H1 (cell line): ENCODE data around the gene HIPK3. TPM values are rescaled to one million over a fixed set of nuclear protein-coding genes. Genes with fewer than 3 reads are reported as not detected.

Experiments
- CTCF ChIA-PET: fragments of 300-600 bp; sonication (Branson Sonifier 250); formaldehyde crosslinking; loops from one replicate; lab custom pipeline; 2021; ENCODE audit not compliant: partially characterized antibody; lab: Charles Lee
- POLR2A ChIA-PET: fragments of 300-600 bp; sonication (Branson Sonifier 250); formaldehyde crosslinking; loops from one replicate; lab custom pipeline; 2021; ENCODE audit warnings: inconsistent platforms; ENCODE audit not compliant: partially characterized antibody; lab: Charles Lee
- DNase-seq, 2 experiments: peaks; one replicate each; pipeline versions ENCODE4 v3.0.0 to v3.0.0-alpha.2; 2010 to 2022; ENCODE audit warnings: low spot score in 2 of 2, low read depth in 1 of 2, mixed read lengths in 1 of 2
- FAIRE-seq: peaks from 2 replicates; lab custom pipeline; 2011; peaks lifted over from hg19 to GRCh38; lab: Jason Lieb, UNC
- H2AFZ ChIP-seq: 2 replicates; pipeline ENCODE4 v1.8.1; 2012; ENCODE audit warnings: low read length, inconsistent platforms
- H2AK5ac ChIP-seq: 2 replicates; pipeline ENCODE4 v1.6.1; 2013; ENCODE audit warnings: low read depth, low read length
- H2BK120ac ChIP-seq: replicated peaks from 2 replicates; pipeline ENCODE3; 2013; ENCODE audit warnings: low read depth, low read length, inconsistent platforms
- H2BK12ac ChIP-seq: 2 replicates; pipeline ENCODE4 v1.6.1; 2013; ENCODE audit warnings: low read depth, low read length
- H2BK15ac ChIP-seq: 2 replicates; pipeline ENCODE4 v1.6.1; 2013; ENCODE audit warnings: low read length
- H2BK20ac ChIP-seq: 2 replicates; pipeline ENCODE4 v1.6.1; 2013; ENCODE audit warnings: low read length
- H2BK5ac ChIP-seq: 2 replicates; pipeline ENCODE4 v1.6.1; 2013; ENCODE audit warnings: low read depth, low read length
- H3K14ac ChIP-seq: 2 replicates; pipeline ENCODE4 v1.6.1; 2013; ENCODE audit warnings: inconsistent platforms; ENCODE audit not compliant: insufficient read length
- H3K18ac ChIP-seq: 2 replicates; pipeline ENCODE4 v1.6.1; 2013; ENCODE audit warnings: low read length; ENCODE audit errors: extremely low read depth
- H3K23ac ChIP-seq: 2 replicates; pipeline ENCODE4 v1.6.1; 2013; ENCODE audit warnings: inconsistent platforms; ENCODE audit not compliant: insufficient read length
- H3K23me2 ChIP-seq: 2 replicates; pipeline ENCODE4 v1.6.1; 2013; ENCODE audit warnings: low read depth, low read length
- H3K27ac ChIP-seq: 2 replicates; pipeline ENCODE4 v1.6.1; 2011; ENCODE audit warnings: low read depth, low read length, inconsistent platforms
- H3K27me3 ChIP-seq, 4 experiments: replicated peaks in 1 of 4; 1 replicate in 1 of 4; 2 replicates in 3 of 4; pipeline versions ENCODE4 v1.6.1 to v1.8.1; 2011 to 2013; ENCODE audit warnings: low read length in 3 of 4, mild to moderate bottlenecking in 3 of 4, inconsistent platforms in 2 of 4, mixed read lengths in 2 of 4, moderate library complexity in 1 of 4; ENCODE audit not compliant: control insufficient read depth in 3 of 4, insufficient read depth in 3 of 4; ENCODE audit errors: extremely low read depth in 1 of 4
- H3K36me3 ChIP-seq, 4 experiments: 2 replicates each; pipeline versions ENCODE4 v1.6.1 to v1.8.1; 2011 to 2013; ENCODE audit warnings: mild to moderate bottlenecking in 4 of 4, low read length in 3 of 4, moderate library complexity in 2 of 4, control low read depth in 1 of 4, inconsistent platforms in 1 of 4; ENCODE audit not compliant: insufficient read depth in 4 of 4, control insufficient read depth in 2 of 4
- H3K4ac ChIP-seq: replicated peaks from 2 replicates; pipeline ENCODE3; 2013; ENCODE audit warnings: low read length, low read depth, mixed read lengths, inconsistent platforms; ENCODE audit not compliant: insufficient read length
- H3K4me1 ChIP-seq, 4 experiments: replicated peaks in 1 of 4; 1 replicate in 1 of 4; 2 replicates in 3 of 4; pipeline versions ENCODE4 v1.6.1 to v1.8.1; 2011 to 2013; ENCODE audit warnings: low read length in 3 of 4, inconsistent platforms in 2 of 4, mixed read lengths in 1 of 4; ENCODE audit not compliant: insufficient read depth in 4 of 4, control insufficient read depth in 3 of 4
- H3K4me2 ChIP-seq, 2 experiments: 2 replicates each; pipeline versions ENCODE4 v1.6.1 to v1.8.1; 2011 to 2013; ENCODE audit warnings: low read depth in 2 of 2, low read length in 2 of 2, control low read depth in 1 of 2, inconsistent platforms in 1 of 2, mild to moderate bottlenecking in 1 of 2; ENCODE audit not compliant: insufficient read depth in 1 of 2
- H3K4me3 ChIP-seq, 4 experiments: fragments of 200-600, 300-600 bp in 1 of 4; sonication (generic), shearing (Covaris generic), sonication (Bioruptor Twin) in 1 of 4; 2 replicates each; pipeline versions ENCODE4 v1.5.1 to v1.8.1; 2011 to 2016; ENCODE audit warnings: low read length in 4 of 4, low read depth in 3 of 4, control low read depth in 2 of 4, inconsistent platforms in 2 of 4, mild to moderate bottlenecking in 2 of 4, mixed read lengths in 1 of 4, moderate library complexity in 1 of 4; ENCODE audit not compliant: insufficient read depth in 2 of 4; ENCODE audit errors: extremely low read depth in 1 of 4
- H3K56ac ChIP-seq: replicated peaks from 2 replicates; pipeline ENCODE3; 2013; ENCODE audit warnings: low read depth, mild to moderate bottlenecking, mixed read lengths, low read length, inconsistent platforms; ENCODE audit not compliant: insufficient read length
- H3K79me1 ChIP-seq: 2 replicates; pipeline ENCODE4 v1.6.1; 2013; ENCODE audit warnings: low read depth, low read length, control low read depth
- H3K79me2 ChIP-seq, 2 experiments: 2 replicates each; pipeline versions ENCODE4 v1.6.1 to v1.8.1; 2012 to 2013; ENCODE audit warnings: low read length in 2 of 2, mild to moderate bottlenecking in 2 of 2, inconsistent platforms in 1 of 2; ENCODE audit not compliant: insufficient read depth in 2 of 2, control insufficient read depth in 1 of 2
- H3K9ac ChIP-seq, 4 experiments: replicated peaks in 1 of 4; 1 replicate in 1 of 4; 2 replicates in 3 of 4; pipeline versions ENCODE4 v1.6.1 to v1.8.1; 2011 to 2013; ENCODE audit warnings: low read depth in 3 of 4, low read length in 3 of 4, control low read depth in 2 of 4, mild to moderate bottlenecking in 2 of 4, moderate library complexity in 2 of 4, inconsistent platforms in 1 of 4; ENCODE audit errors: extremely low read depth in 1 of 4
- H3K9me3 ChIP-seq, 2 experiments: 2 replicates each; pipeline versions ENCODE4 v1.6.1 to v1.8.1; 2012 to 2013; ENCODE audit warnings: mild to moderate bottlenecking in 2 of 2, moderate library complexity in 2 of 2, control low read depth in 1 of 2, inconsistent platforms in 1 of 2, low read depth in 1 of 2, low read length in 1 of 2, mixed read lengths in 1 of 2; ENCODE audit not compliant: insufficient read depth in 2 of 2
- H4K20me1 ChIP-seq, 2 experiments: replicated peaks in 1 of 2; 2 replicates each; pipeline versions ENCODE3 to v1.8.1; 2011 to 2013; ENCODE audit warnings: inconsistent platforms in 2 of 2, low read length in 2 of 2, mild to moderate bottlenecking in 1 of 2; ENCODE audit not compliant: insufficient read depth in 2 of 2, control insufficient read depth in 1 of 2
- H4K5ac ChIP-seq: 2 replicates; pipeline ENCODE4 v1.6.1; 2013; ENCODE audit warnings: low read length, low read depth, mixed read lengths, inconsistent platforms; ENCODE audit not compliant: insufficient read length
- H4K8ac ChIP-seq: 2 replicates; pipeline ENCODE4 v1.8.0; 2013; ENCODE audit warnings: mild to moderate bottlenecking, moderate library complexity, low read length, inconsistent platforms; ENCODE audit not compliant: insufficient read depth; ENCODE audit errors: extremely low read depth
- H4K91ac ChIP-seq: replicated peaks from 2 replicates; pipeline ENCODE3; 2013; ENCODE audit warnings: low read length, mixed read lengths, inconsistent platforms; ENCODE audit not compliant: insufficient read length
- ASH2L ChIP-seq: fragments of 200-600, 300-600 bp; sonication (generic); IDR thresholded peaks from one replicate; pipeline ENCODE4 v1.7.1; 2017; ENCODE audit warnings: low read length
- CBX5 ChIP-seq: fragments of 300-800, 300-1000 bp; sonication (generic); IDR thresholded peaks from 2 replicates; pipeline ENCODE4 v1.7.1; 2016; ENCODE audit warnings: antibody characterized with exemption, low read length, low read depth
- CBX8 ChIP-seq: fragments of 300-800, 300-1000 bp; sonication (generic); IDR thresholded peaks from 2 replicates; pipeline ENCODE4 v1.7.1; 2016; ENCODE audit warnings: low read depth, low read length, borderline replicate concordance
- CTBP2 ChIP-seq: IDR thresholded peaks from 2 replicates; pipeline ENCODE4 v1.7.0; 2011; ENCODE audit warnings: borderline replicate concordance, mild to moderate bottlenecking, moderate library complexity, mixed read lengths, low read length; ENCODE audit not compliant: insufficient read depth, insufficient read length
- EGR1 ChIP-seq: IDR thresholded peaks from 2 replicates; pipeline ENCODE4 v1.6.1; 2011; ENCODE audit warnings: low read depth, low read length, borderline replicate concordance
- MAX ChIP-seq: IDR thresholded peaks from 2 replicates; pipeline ENCODE4 v1.6.1; 2012; ENCODE audit warnings: inconsistent platforms
- NANOG ChIP-seq: IDR thresholded peaks from 2 replicates; pipeline ENCODE4 v1.6.1; 2011; ENCODE audit warnings: low read length, low read depth, mild to moderate bottlenecking, inconsistent platforms; ENCODE audit not compliant: insufficient read depth, poor library complexity, severe bottlenecking
- RFX5 ChIP-seq: IDR thresholded peaks from 2 replicates; pipeline ENCODE4 v1.6.1; 2011; ENCODE audit warnings: low read depth, low read length, improper control_type of control experiment, borderline replicate concordance
- RNF2 ChIP-seq: fragments of 200-900, 300-1000 bp; sonication (generic); IDR thresholded peaks from 2 replicates; pipeline ENCODE4 v1.7.1; 2016; ENCODE audit warnings: borderline replicate concordance, low read depth, mild to moderate bottlenecking, antibody characterized with exemption, low read length; ENCODE audit not compliant: poor library complexity, severe bottlenecking; ENCODE audit errors: missing control alignments
- RXRA ChIP-seq: IDR thresholded peaks from 2 replicates; pipeline ENCODE4 v1.6.1; 2011; ENCODE audit warnings: low read depth, mild to moderate bottlenecking, low read length, moderate library complexity; ENCODE audit not compliant: insufficient read depth
- SIRT6 ChIP-seq: IDR thresholded peaks from one replicate; pipeline ENCODE4 v1.7.1; 2012; ENCODE audit warnings: low read length, inconsistent platforms
- SRF ChIP-seq: IDR thresholded peaks from 2 replicates; pipeline ENCODE4 v1.6.1; 2011; ENCODE audit warnings: mild to moderate bottlenecking, low read depth, low read length, moderate library complexity
- TBP ChIP-seq: IDR thresholded peaks from 2 replicates; pipeline ENCODE4 v1.6.1; 2011; ENCODE audit warnings: low read depth, low read length, improper control_type of control experiment
- WGBS, 2 experiments: shearing (Covaris generic) in 1 of 2; methylation state at CpG; one replicate each; pipeline versions ENCODE4 v1.1.6 to v1.1.7; 2013 to 2015; ENCODE audit warnings: low lambda C conversion rate in 2 of 2, mixed read lengths in 2 of 2, inconsistent platforms in 1 of 2, low coverage in 1 of 2, missing lambda C conversion rate in 1 of 2; ENCODE audit not compliant: insufficient replicate concordance in 2 of 2, insufficient coverage in 1 of 2, insufficient read length in 1 of 2; ENCODE audit errors: extremely low coverage in 1 of 2, missing lambda C conversion rate in 1 of 2; 5-methylcytosine and 5-hydroxymethylcytosine counted together
- polyA plus RNA-seq, 7 experiments: library from polyadenylated mRNA; depleted of rRNA in 3 of 7; stranded (reverse) in 5 of 7; unstranded in 2 of 7; fragments of >200 nt in 5 of 7; fragments of 200-250 nt in 2 of 7; gene quantifications; 1 replicate in 5 of 7; 2 replicates in 1 of 7; 4 replicates in 1 of 7; pipeline versions ENCODE4 v1.2.1 to v1.2.3, GENCODE V29; 2011 to 2013; ENCODE audit warnings: missing spikeins in 2 of 7, mixed read lengths in 2 of 7
- total RNA-seq: library from RNA; stranded (reverse); fragmentation: NEBNext Ultra II Directional; extraction: Animal tissue kit (Norgen Biotek cat#: 25700); gene quantifications from 2 replicates; pipeline ENCODE4 v1.2.1, GENCODE V29; 2021

The HIPK3 gene
- total and polyA plus RNA-seq, 2 of the 8 experiments (the other 6 are each of a cell fraction or from before 2014, with no cell fraction given) = 5.0 to 22.3 TPM

GRCh38 chr11:33320814-33321330, 63.7 kb downstream of the HIPK3 start:
- Histone ChIP-seq H3K4ac (no peak overlapping the region), H2BK5ac (no peak overlapping the region), H4K20me1 (peaks cover 0 to 6% of the 10 kb centered on the region in 2 experiments), H3K4me2 (no peak overlapping the region), H3K27ac (no peak overlapping the region), H3K23me2 (no peaks in the 10 kb centered on the region; the same call in 1 of the 2 replicates), H2BK120ac (no peak overlapping the region), H4K8ac (no peak overlapping the region), H3K56ac (no peak overlapping the region), H3K18ac (no peak overlapping the region), H3K36me3 (no peaks in the 10 kb centered on the region), H2BK15ac (no peak overlapping the region), H3K4me3 (no peak overlapping the region), H4K91ac (no peak overlapping the region), H3K27me3 (no peaks in the 10 kb centered on the region), H2BK20ac (no peak overlapping the region), H3K79me2 (peaks cover 0 to 30% of the 10 kb centered on the region in 2 experiments; a peak in 2 of 4 replicates), H2AFZ (no peak overlapping the region), H3K14ac (no peak overlapping the region), H2AK5ac (no peak overlapping the region), H3K23ac (no peak overlapping the region), H3K9ac (no peak overlapping the region), H2BK12ac (no peak overlapping the region), H3K4me1 (peaks cover 0 to 6% (median 0%) of the 10 kb centered on the region in 4 experiments; a peak in 1 of 7 replicates), H3K9me3 (no peaks in the 10 kb centered on the region), H4K5ac (no peak overlapping the region), H3K79me1 (no peaks in the 10 kb centered on the region)
- POLR2A ChIA-PET = no interaction called here
- DNase-seq (no peak), FAIRE-seq (no peak)
- WGBS, 2 experiments = 71% methylated on average over 6 of the region's 6 CpGs; no CpG with 5 or more reads in 1 of the 2 experiments
- CTCF ChIA-PET = interaction anchor here (0.7 to 3.1 kb wide), 4 partner anchors 13 to 239 kb away, joined by 3 to 14 read pairs (median 4); no protein-coding TSS in a partner anchor
- TF ChIP-seq RFX5 (no peak), MAX (no peak), NANOG (no peak), CTBP2 (no peak), SIRT6 (no peak), CBX8 (no peak), RXRA (no peak), RNF2 (no peak), SRF (no peak), TBP (no peak), CBX5 (no peak), EGR1 (no peak), ASH2L (no peak)
